Ovary (tissue), 3 donors: Measurements from ENCODE around the gene COL23A1.

Experiments used
- EP300 ChIP-seq: sonication (generic); formaldehyde crosslinking; IDR thresholded peaks from one replicate; pipeline ENCODE4 v1.6.1; 2017; ENCODE audit warnings: antibody characterized with exemption
- POLR2A ChIP-seq: fragments of 450-650 bp; IDR thresholded peaks from one replicate; pipeline ENCODE4 v1.6.1; 2017; ENCODE audit warnings: antibody characterized with exemption, mild to moderate bottlenecking, moderate library complexity
- TF ChIP-seq, protein P1 (sequence below), 3 donors: fragments of 450-650 bp in 2 of 3; fragments of 200-600 bp in 1 of 3; IDR thresholded peaks; one replicate each; pipeline versions ENCODE4 v1.5.1 to v1.8.0; 2016 to 2022; ENCODE audit warnings: antibody characterized with exemption in 3 of 3, mild to moderate bottlenecking in 1 of 3
- donor health status: DM: no; HTN: no; CAD: no.

- TF ChIP-seq, protein P1, sequence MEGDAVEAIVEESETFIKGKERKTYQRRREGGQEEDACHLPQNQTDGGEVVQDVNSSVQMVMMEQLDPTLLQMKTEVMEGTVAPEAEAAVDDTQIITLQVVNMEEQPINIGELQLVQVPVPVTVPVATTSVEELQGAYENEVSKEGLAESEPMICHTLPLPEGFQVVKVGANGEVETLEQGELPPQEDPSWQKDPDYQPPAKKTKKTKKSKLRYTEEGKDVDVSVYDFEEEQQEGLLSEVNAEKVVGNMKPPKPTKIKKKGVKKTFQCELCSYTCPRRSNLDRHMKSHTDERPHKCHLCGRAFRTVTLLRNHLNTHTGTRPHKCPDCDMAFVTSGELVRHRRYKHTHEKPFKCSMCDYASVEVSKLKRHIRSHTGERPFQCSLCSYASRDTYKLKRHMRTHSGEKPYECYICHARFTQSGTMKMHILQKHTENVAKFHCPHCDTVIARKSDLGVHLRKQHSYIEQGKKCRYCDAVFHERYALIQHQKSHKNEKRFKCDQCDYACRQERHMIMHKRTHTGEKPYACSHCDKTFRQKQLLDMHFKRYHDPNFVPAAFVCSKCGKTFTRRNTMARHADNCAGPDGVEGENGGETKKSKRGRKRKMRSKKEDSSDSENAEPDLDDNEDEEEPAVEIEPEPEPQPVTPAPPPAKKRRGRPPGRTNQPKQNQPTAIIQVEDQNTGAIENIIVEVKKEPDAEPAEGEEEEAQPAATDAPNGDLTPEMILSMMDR (IDR thresholded peaks at IDR 0.05): no peak
- TF ChIP-seq POLR2A (no peak), EP300 (no peak)
Observed at GRCh38 chr5:178391480-178391879, 198.7 kb downstream of the COL23A1 start.
